ENCODE data around the gene DCAF7.
A peak's percentile ranks its signal among the peaks of the same experiment; 100 is the strongest.

Gene DCAF7

GRCh38 chr17:63550817-63551639, 751 bp downstream of the DCAF7 start:
- TF ChIP-seq POLR2A (IDR thresholded peaks at IDR 0.05; ENCODE audit: extremely low read depth, insufficient read length) (no peak), MYC (IDR thresholded peaks at IDR 0.05; ENCODE audit: low read depth, low read length) (no peak), MAX (IDR thresholded peaks at IDR 0.05; ENCODE audit: low read depth, low read length) (no peak)
- TF ChIP-seq, protein P1, sequence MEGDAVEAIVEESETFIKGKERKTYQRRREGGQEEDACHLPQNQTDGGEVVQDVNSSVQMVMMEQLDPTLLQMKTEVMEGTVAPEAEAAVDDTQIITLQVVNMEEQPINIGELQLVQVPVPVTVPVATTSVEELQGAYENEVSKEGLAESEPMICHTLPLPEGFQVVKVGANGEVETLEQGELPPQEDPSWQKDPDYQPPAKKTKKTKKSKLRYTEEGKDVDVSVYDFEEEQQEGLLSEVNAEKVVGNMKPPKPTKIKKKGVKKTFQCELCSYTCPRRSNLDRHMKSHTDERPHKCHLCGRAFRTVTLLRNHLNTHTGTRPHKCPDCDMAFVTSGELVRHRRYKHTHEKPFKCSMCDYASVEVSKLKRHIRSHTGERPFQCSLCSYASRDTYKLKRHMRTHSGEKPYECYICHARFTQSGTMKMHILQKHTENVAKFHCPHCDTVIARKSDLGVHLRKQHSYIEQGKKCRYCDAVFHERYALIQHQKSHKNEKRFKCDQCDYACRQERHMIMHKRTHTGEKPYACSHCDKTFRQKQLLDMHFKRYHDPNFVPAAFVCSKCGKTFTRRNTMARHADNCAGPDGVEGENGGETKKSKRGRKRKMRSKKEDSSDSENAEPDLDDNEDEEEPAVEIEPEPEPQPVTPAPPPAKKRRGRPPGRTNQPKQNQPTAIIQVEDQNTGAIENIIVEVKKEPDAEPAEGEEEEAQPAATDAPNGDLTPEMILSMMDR (IDR thresholded peaks at IDR 0.05; ENCODE audit: low read depth, low read length), result no peak
- peak overlapping the region; percentile 99 for H3K4me3 ChIP-seq (ENCODE audit: low read depth, low read length)
- peak; percentile 72 for DNase-seq (ENCODE audit: low read depth)

DNA sequence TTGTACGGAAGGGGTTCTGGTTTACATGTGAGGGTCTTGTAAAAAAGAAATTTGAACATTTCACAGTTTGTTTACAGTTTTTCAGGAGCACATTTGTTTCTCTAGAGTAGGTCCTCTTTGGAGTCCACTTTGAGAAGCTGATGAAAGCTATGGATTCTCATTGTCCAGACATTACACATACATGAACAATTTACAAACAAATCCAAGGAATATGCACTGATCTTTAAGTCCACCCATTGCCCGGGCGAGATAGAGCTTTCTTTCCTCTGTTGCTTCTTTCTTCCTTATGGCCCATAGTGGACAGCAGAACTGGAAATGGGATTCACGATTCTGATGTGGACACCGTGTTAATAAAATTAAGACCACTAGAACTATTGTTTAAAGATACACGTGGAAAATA, 1.9 kb downstream of the DCAF7 start:
- no peak for TF ChIP-seq MAX (IDR thresholded peaks at IDR 0.05; ENCODE audit: low read depth, low read length)
- TF ChIP-seq, protein P1 (IDR thresholded peaks at IDR 0.05; ENCODE audit: low read depth, low read length), result no peak
- TF ChIP-seq MYC (IDR thresholded peaks at IDR 0.05; ENCODE audit: low read depth, low read length), result no peak
- no peak for TF ChIP-seq POLR2A (IDR thresholded peaks at IDR 0.05; ENCODE audit: extremely low read depth, insufficient read length)

DNA sequence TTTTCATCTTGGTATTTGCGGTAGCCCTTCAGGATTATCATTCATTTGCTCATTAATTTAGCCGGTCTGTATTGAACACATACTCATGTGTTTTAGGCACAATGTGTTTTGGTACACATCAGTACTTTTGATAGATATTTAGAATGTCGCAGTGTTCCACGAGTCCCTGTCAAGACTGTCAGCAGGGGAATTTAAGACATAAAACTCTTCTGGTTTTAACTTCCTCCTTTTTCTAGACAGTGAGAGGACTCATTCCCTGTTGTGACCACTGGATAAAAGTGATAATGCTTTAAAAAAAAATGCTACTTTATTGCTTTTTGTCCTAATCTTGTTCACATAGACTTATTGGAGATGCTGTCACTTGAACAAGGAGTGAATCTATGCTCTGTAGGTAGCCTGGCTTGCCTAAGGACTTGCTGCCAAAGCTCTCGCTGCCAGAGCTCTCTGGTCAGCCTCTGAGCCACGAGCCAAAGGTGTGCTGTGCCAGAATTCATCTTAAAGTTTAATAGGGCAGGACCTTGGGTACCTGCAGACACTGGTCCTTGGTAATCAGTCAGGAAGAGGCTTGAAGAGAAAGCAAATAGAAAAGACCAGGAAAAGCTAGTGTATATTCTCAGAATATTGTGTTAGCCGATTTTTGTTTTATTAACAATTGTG, 5.4 kb downstream of the DCAF7 start:
- TF ChIP-seq MAX (IDR thresholded peaks at IDR 0.05; ENCODE audit: low read depth, low read length) (no peak), POLR2A (IDR thresholded peaks at IDR 0.05; ENCODE audit: extremely low read depth, insufficient read length) (no peak), MYC (IDR thresholded peaks at IDR 0.05; ENCODE audit: low read depth, low read length) (no peak)
- TF ChIP-seq, protein P1 (IDR thresholded peaks at IDR 0.05; ENCODE audit: low read depth, low read length), result no peak
- peak; percentile 29 for DNase-seq (ENCODE audit: low read depth)

More for the DNA sequence above, 1.9 kb downstream of the DCAF7 start:
- DNase-seq (ENCODE audit: low read depth), result no peak
- H3K4me3 ChIP-seq (ENCODE audit: low read depth, low read length), result peak overlapping the region; percentile 99

GRCh38 chr17:63557416-63557815, 7.1 kb downstream of the DCAF7 start:
- no peak for DNase-seq (ENCODE audit: low read depth)
- TF ChIP-seq MAX (IDR thresholded peaks at IDR 0.05; ENCODE audit: low read depth, low read length) (no peak), MYC (IDR thresholded peaks at IDR 0.05; ENCODE audit: low read depth, low read length) (no peak), POLR2A (IDR thresholded peaks at IDR 0.05; ENCODE audit: extremely low read depth, insufficient read length) (no peak)
- TF ChIP-seq, protein P1 (IDR thresholded peaks at IDR 0.05; ENCODE audit: low read depth, low read length), result no peak
- no peak overlapping the region for H3K4me3 ChIP-seq (ENCODE audit: low read depth, low read length)

More for the DNA sequence above, 5.4 kb downstream of the DCAF7 start:
- H3K4me3 ChIP-seq (ENCODE audit: low read depth, low read length), result no peak overlapping the region

GRCh38 chr17:63558441-63558840, 8.2 kb downstream of the DCAF7 start:
- no peak overlapping the region for H3K4me3 ChIP-seq (ENCODE audit: low read depth, low read length)
- no peak for DNase-seq (ENCODE audit: low read depth)
- TF ChIP-seq MAX (IDR thresholded peaks at IDR 0.05; ENCODE audit: low read depth, low read length) (no peak), MYC (IDR thresholded peaks at IDR 0.05; ENCODE audit: low read depth, low read length) (no peak), POLR2A (IDR thresholded peaks at IDR 0.05; ENCODE audit: extremely low read depth, insufficient read length) (no peak)
- TF ChIP-seq, protein P1 (IDR thresholded peaks at IDR 0.05; ENCODE audit: low read depth, low read length), result no peak
